Right atrium auricular region (tissue), 2 donors: Measurements from ENCODE around the gene C6orf89. TPM values are rescaled to one million over a fixed set of nuclear protein-coding genes. Genes with fewer than 3 reads are reported as not detected.

Experiments
- DNase-seq: peaks from one replicate; pipeline ENCODE4 v3.0.0-alpha.2; 2019; ENCODE audit warnings: low spot score
- H3K27ac ChIP-seq, 2 donors: fragments of 200-600 bp; sonication (generic); 1 replicate in 1 of 2; 2 replicates in 1 of 2; pipeline ENCODE4 v1.5.1; 2016 to 2019
- H3K27me3 ChIP-seq, 2 donors: fragments of 200-600 bp; sonication (generic); one replicate each; pipeline versions ENCODE4 v1.5.1 to v1.6.0; 2017 to 2019
- H3K36me3 ChIP-seq: fragments of 200-600 bp; sonication (generic); one replicate; pipeline ENCODE4 v1.5.1; 2016
- H3K4me1 ChIP-seq, 2 donors: fragments of 200-600 bp; sonication (generic); one replicate each; pipeline versions ENCODE4 v1.5.1 to v1.6.0; 2017 to 2019
- H3K4me3 ChIP-seq, 2 donors: fragments of 200-600 bp; sonication (generic); 1 replicate in 1 of 2; 2 replicates in 1 of 2; pipeline ENCODE4 v1.5.1; 2017 to 2019; ENCODE audit warnings: mild to moderate bottlenecking in 1 of 2, moderate library complexity in 1 of 2
- H3K9me3 ChIP-seq, 2 donors: fragments of 200-600 bp; sonication (generic); one replicate each; pipeline ENCODE4 v1.5.1; 2019
- CTCF ChIP-seq, 2 donors: fragments of 200-600 bp; sonication (generic); IDR thresholded peaks; one replicate each; pipeline ENCODE4 v1.5.1; 2019; ENCODE audit warnings: antibody characterized with exemption in 2 of 2
- total RNA-seq, 2 donors: library from RNA; depleted of rRNA; stranded (reverse); fragments of >200 nt; gene quantifications; one replicate each; pipeline ENCODE4 v1.1.0, GENCODE V29; 2016

The C6orf89 gene
- total RNA-seq, 2 donors from 2014 or later = 55.0 to 59.5 TPM

GRCh38 chr6:36893976-36894932 is 8.5 kb downstream of the C6orf89 start:
- Histone ChIP-seq H3K36me3 (peaks cover 8% of the 10 kb centered on the region), H3K4me1 (no peaks in the 10 kb centered on the region), H3K27me3 (no peaks in the 10 kb centered on the region), H3K4me3 (no peak overlapping the region), H3K27ac (no peak overlapping the region), H3K9me3 (no peaks in the 10 kb centered on the region)
- TF ChIP-seq CTCF (IDR thresholded peaks at IDR 0.05) = no peak
- no peak for DNase-seq

- Histone ChIP-seq H3K4me3 (no peak overlapping the region), H3K9me3 (no peaks in the 10 kb centered on the region), H3K36me3 (peaks cover 36% of the 10 kb centered on the region), H3K27ac (no peak overlapping the region), H3K27me3 (no peaks in the 10 kb centered on the region), H3K4me1 (no peaks in the 10 kb centered on the region)
- no peak for DNase-seq
- TF ChIP-seq CTCF (IDR thresholded peaks at IDR 0.05) = peak in 1 of 2 donors; percentile 49
These were observed 11.9 kb downstream of the C6orf89 start for GRCh38 chr6:36897609-36898008.

- Histone ChIP-seq H3K36me3 (peaks cover 45% of the 10 kb centered on the region), H3K4me3 (no peak overlapping the region), H3K27ac (no peak overlapping the region), H3K27me3 (no peaks in the 10 kb centered on the region), H3K9me3 (no peaks in the 10 kb centered on the region), H3K4me1 (peaks cover 0 to 42% of the 10 kb centered on the region in 2 donors)
- DNase-seq = no peak
- no peak for TF ChIP-seq CTCF (IDR thresholded peaks at IDR 0.05)
These were observed 18.4 kb downstream of the C6orf89 start for GRCh38 chr6:36904114-36904513.

GRCh38 chr6:36904851-36905393 is 19.2 kb downstream of the C6orf89 start:
- peaks cover 0 to 42% of the 10 kb centered on the region in 2 donors for H3K4me1 ChIP-seq
- TF ChIP-seq CTCF (IDR thresholded peaks at IDR 0.05) = no peak
- H3K27me3 ChIP-seq = no peaks in the 10 kb centered on the region
- no peak overlapping the region for H3K27ac ChIP-seq
- H3K9me3 ChIP-seq = no peaks in the 10 kb centered on the region
- DNase-seq = no peak
- no peak overlapping the region for H3K4me3 ChIP-seq
- H3K36me3 ChIP-seq = peaks cover 37% of the 10 kb centered on the region

GRCh38 chr6:36906539-36907325 is 21.0 kb downstream of the C6orf89 start:
- no peak for TF ChIP-seq CTCF (IDR thresholded peaks at IDR 0.05)
- peak overlapping the region; percentile 65 to 73 for H3K27ac ChIP-seq
- H3K9me3 ChIP-seq = no peaks in the 10 kb centered on the region
- H3K4me1 ChIP-seq = peaks cover 0 to 42% of the 10 kb centered on the region in 2 donors
- DNase-seq = no peak
- H3K36me3 ChIP-seq = peaks cover 31% of the 10 kb centered on the region
- no peaks in the 10 kb centered on the region for H3K27me3 ChIP-seq
- H3K4me3 ChIP-seq = no peak overlapping the region
